ENCODE results near the gene DHH.

DNA sequence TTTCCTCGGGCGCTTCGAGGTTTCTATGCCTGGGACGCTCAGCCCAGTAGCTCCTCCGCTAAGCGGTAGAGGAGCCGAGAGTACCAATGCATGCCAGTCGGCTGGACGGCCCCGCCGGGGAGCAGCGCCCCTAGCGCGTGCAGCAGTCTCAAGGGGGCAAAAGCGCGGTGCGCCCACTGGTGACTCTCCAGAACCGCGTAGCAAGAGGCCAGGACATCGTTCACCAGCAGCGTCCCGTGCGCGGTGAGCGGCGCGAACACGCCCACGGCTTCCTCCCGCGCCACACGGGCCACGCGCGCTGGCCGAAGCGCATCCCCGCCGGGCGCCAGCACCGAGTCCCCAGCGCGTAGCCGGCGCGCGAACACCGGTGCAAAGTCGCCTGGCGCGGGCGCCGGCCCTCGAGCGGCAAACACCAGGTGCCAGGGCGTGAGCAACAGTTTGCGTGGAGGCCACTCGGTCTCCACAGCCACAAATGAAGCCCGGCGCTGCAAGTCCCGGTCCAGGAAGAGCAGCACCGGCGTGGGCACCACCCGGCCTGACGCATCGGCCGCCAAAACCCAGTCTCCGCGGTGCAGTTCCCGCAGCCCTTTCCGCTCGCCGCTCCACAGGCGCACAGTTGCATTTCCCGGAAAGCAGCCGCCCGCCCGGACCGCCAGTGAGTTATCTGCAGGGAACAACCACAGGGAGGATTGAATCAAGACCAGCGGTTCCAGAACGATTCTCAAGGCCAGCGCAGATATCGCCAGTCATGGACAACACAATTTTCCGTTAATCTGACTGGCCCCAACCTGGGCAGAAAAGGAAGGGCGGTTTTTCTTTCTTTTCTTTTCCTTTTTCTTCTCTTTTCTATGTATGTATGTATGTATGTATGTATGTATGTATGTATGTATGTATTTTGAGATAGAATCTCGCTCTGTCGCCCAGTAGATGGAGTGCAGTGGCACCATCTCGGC lies 4.5 kb downstream of the DHH start:
- no peak for TF ChIP-seq POLR2A (IDR thresholded peaks at IDR 0.05; ENCODE audit: low read depth)
- TF ChIP-seq, protein P1, sequence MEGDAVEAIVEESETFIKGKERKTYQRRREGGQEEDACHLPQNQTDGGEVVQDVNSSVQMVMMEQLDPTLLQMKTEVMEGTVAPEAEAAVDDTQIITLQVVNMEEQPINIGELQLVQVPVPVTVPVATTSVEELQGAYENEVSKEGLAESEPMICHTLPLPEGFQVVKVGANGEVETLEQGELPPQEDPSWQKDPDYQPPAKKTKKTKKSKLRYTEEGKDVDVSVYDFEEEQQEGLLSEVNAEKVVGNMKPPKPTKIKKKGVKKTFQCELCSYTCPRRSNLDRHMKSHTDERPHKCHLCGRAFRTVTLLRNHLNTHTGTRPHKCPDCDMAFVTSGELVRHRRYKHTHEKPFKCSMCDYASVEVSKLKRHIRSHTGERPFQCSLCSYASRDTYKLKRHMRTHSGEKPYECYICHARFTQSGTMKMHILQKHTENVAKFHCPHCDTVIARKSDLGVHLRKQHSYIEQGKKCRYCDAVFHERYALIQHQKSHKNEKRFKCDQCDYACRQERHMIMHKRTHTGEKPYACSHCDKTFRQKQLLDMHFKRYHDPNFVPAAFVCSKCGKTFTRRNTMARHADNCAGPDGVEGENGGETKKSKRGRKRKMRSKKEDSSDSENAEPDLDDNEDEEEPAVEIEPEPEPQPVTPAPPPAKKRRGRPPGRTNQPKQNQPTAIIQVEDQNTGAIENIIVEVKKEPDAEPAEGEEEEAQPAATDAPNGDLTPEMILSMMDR (IDR thresholded peaks at IDR 0.05): no peak
- no peak for TF ChIP-seq EP300 (IDR thresholded peaks at IDR 0.05)
- TF ChIP-seq POLR2AphosphoS5 (IDR thresholded peaks at IDR 0.05): no peak
